HFF-Myc (cell line): ENCODE data around the gene EXOC3L1.

Experiments
- DNase-seq: peaks from one replicate; pipeline ENCODE4 v3.0.0-alpha.2; 2011; ENCODE audit warnings: low read depth; ENCODE audit errors: extremely low read depth
- H3K4me3 ChIP-seq: replicated peaks from 2 replicates; pipeline ENCODE4 v1.5.1; 2011; ENCODE audit warnings: low read depth, mild to moderate bottlenecking, control low read depth, low read length
- CTCF ChIP-seq: IDR thresholded peaks from 2 replicates; pipeline ENCODE4 v1.5.1; 2012; ENCODE audit warnings: mild to moderate bottlenecking, low read depth, low read length, control low read depth; ENCODE audit errors: missing control alignments

The EXOC3L1 gene

GRCh38 chr16:67137605-67138004 is 52.3 kb downstream of the EXOC3L1 start:
- DNase-seq = no peak
- no peak for TF ChIP-seq CTCF
- H3K4me3 ChIP-seq = no peak overlapping the region
